H9 (cell line): ENCODE measurements around the gene SETD5. TPM values are rescaled to one million over a fixed set of nuclear protein-coding genes. Genes with fewer than 3 reads are reported as not detected.

Experiments used
- DNase-seq: peaks from one replicate; pipeline ENCODE4 v3.0.0-alpha.2; 2017
- H2AFZ ChIP-seq: one replicate; pipeline ENCODE4 v1.6.1; 2013; ENCODE audit warnings: mild to moderate bottlenecking, low read length, control low read depth, moderate library complexity
- H2AK5ac ChIP-seq: 2 replicates; pipeline ENCODE4 v1.6.1; 2013; ENCODE audit warnings: low read length, control low read depth, mixed read lengths; ENCODE audit not compliant: insufficient read length
- H2BK120ac ChIP-seq: one replicate; pipeline ENCODE4 v1.6.1; 2013; ENCODE audit warnings: low read depth, mild to moderate bottlenecking, low read length, control low read depth, inconsistent platforms; ENCODE audit not compliant: poor library complexity, severe bottlenecking
- H2BK12ac ChIP-seq: 2 replicates; pipeline ENCODE4 v1.6.1; 2013; ENCODE audit warnings: low read length, control low read depth, mixed read lengths, low read depth; ENCODE audit not compliant: insufficient read length
- H2BK15ac ChIP-seq: 2 replicates; pipeline ENCODE4 v1.6.1; 2013; ENCODE audit warnings: low read depth, low read length, control low read depth
- H2BK20ac ChIP-seq: one replicate; pipeline ENCODE4 v1.6.1; 2013; ENCODE audit warnings: low read depth, mild to moderate bottlenecking, low read length, control low read depth, inconsistent platforms; ENCODE audit not compliant: poor library complexity, severe bottlenecking
- H2BK5ac ChIP-seq: 2 replicates; pipeline ENCODE4 v1.6.1; 2013; ENCODE audit warnings: low read length, control low read depth, mixed read lengths; ENCODE audit not compliant: insufficient read length
- H3K14ac ChIP-seq: 2 replicates; pipeline ENCODE4 v1.6.1; 2013; ENCODE audit warnings: low read length, control low read depth; ENCODE audit not compliant: insufficient read depth
- H3K18ac ChIP-seq: 2 replicates; pipeline ENCODE4 v1.6.1; 2013; ENCODE audit warnings: low read depth, mild to moderate bottlenecking, mixed read lengths, low read length, control low read depth; ENCODE audit not compliant: insufficient read length
- H3K23ac ChIP-seq: 2 replicates; pipeline ENCODE4 v1.6.1; 2013; ENCODE audit warnings: low read length, control low read depth, mixed read lengths, low read depth; ENCODE audit not compliant: insufficient read length
- H3K23me2 ChIP-seq: 2 replicates; pipeline ENCODE4 v1.6.1; 2013; ENCODE audit warnings: low read depth, mild to moderate bottlenecking, mixed read lengths, low read length, control low read depth; ENCODE audit not compliant: insufficient read length, poor library complexity, severe bottlenecking
- H3K27ac ChIP-seq: 2 replicates; pipeline ENCODE4 v1.5.1; 2013; ENCODE audit warnings: low read length, control low read depth, mixed read lengths, low read depth; ENCODE audit not compliant: insufficient read length
- H3K27me3 ChIP-seq: 2 replicates; pipeline ENCODE4 v1.6.1; 2013; ENCODE audit warnings: low read length, control low read depth, inconsistent platforms; ENCODE audit not compliant: insufficient read depth
- H3K4ac ChIP-seq: 2 replicates; pipeline ENCODE4 v1.6.1; 2013; ENCODE audit warnings: low read depth, mild to moderate bottlenecking, control low read depth, inconsistent platforms, low read length, moderate library complexity
- H3K4me1 ChIP-seq: 2 replicates; pipeline ENCODE4 v1.6.1; 2013; ENCODE audit warnings: low read length, control low read depth, inconsistent platforms; ENCODE audit not compliant: insufficient read depth
- H3K4me2 ChIP-seq: 2 replicates; pipeline ENCODE4 v1.6.1; 2013; ENCODE audit warnings: low read length, control low read depth, mixed read lengths; ENCODE audit not compliant: insufficient read length, insufficient read depth
- H3K56ac ChIP-seq: 2 replicates; pipeline ENCODE4 v1.6.1; 2013; ENCODE audit warnings: low read depth, mild to moderate bottlenecking, mixed read lengths, low read length, control low read depth; ENCODE audit not compliant: insufficient read length
- H3K79me1 ChIP-seq: 2 replicates; pipeline ENCODE4 v1.6.1; 2013; ENCODE audit warnings: low read depth, mild to moderate bottlenecking, moderate library complexity, low read length, control low read depth, inconsistent platforms; ENCODE audit not compliant: insufficient read depth, poor library complexity, severe bottlenecking
- H3K79me2 ChIP-seq: 2 replicates; pipeline ENCODE4 v1.6.1; 2013; ENCODE audit warnings: low read length, control low read depth, inconsistent platforms; ENCODE audit not compliant: insufficient read depth
- H3K9ac ChIP-seq: 2 replicates; pipeline ENCODE4 v1.6.1; 2013; ENCODE audit warnings: low read length, control low read depth, mixed read lengths; ENCODE audit not compliant: insufficient read length; ENCODE audit errors: extremely low read depth
- H3K9me3 ChIP-seq: one replicate; pipeline ENCODE4 v1.6.1; 2013; ENCODE audit warnings: low read depth, low read length, inconsistent platforms; ENCODE audit not compliant: control insufficient read depth
- H3T11ph ChIP-seq: one replicate; pipeline ENCODE4 v1.6.1; 2013; ENCODE audit warnings: mild to moderate bottlenecking, low read length, control low read depth, inconsistent platforms
- H4K20me1 ChIP-seq: one replicate; pipeline ENCODE4 v1.6.1; 2013; ENCODE audit not compliant: control insufficient read depth, insufficient read length, insufficient read depth
- H4K5ac ChIP-seq: 2 replicates; pipeline ENCODE4 v1.6.1; 2013; ENCODE audit warnings: low read depth, mild to moderate bottlenecking, mixed read lengths, low read length, control low read depth; ENCODE audit not compliant: insufficient read length
- H4K8ac ChIP-seq: replicated peaks from 2 replicates; pipeline ENCODE4 v1.6.1; 2013; ENCODE audit warnings: low read length, control low read depth, mixed read lengths, low read depth; ENCODE audit not compliant: insufficient read length
- H4K91ac ChIP-seq: 2 replicates; pipeline ENCODE4 v1.6.1; 2013; ENCODE audit warnings: low read depth, mild to moderate bottlenecking, moderate library complexity, mixed read lengths, low read length, control low read depth; ENCODE audit not compliant: insufficient read length
- H3K27ac Mint-ChIP-seq, 3 experiments: 2 replicates in 2 of 3; 3 replicates in 1 of 3; pipeline ENCODE4 v1.8.0; 2020 to 2021; ENCODE audit warnings: mixed read lengths in 3 of 3, mild to moderate bottlenecking in 1 of 3, moderate library complexity in 1 of 3
- H3K27me3 Mint-ChIP-seq: 2 replicates; pipeline ENCODE4 v1.8.0; 2021; ENCODE audit warnings: low read depth, mild to moderate bottlenecking, moderate library complexity, mixed read lengths
- H3K36me3 Mint-ChIP-seq, 3 experiments: 2 replicates in 2 of 3; 3 replicates in 1 of 3; pipeline ENCODE4 v1.8.0; 2020 to 2021; ENCODE audit warnings: low read depth in 3 of 3, mixed read lengths in 3 of 3; ENCODE audit not compliant: insufficient read depth in 1 of 3
- H3K4me1 Mint-ChIP-seq, 2 experiments: 2 replicates each; pipeline ENCODE4 v1.8.0; 2020; ENCODE audit warnings: mixed read lengths in 2 of 2
- H3K4me3 Mint-ChIP-seq, 2 experiments: 2 replicates in 1 of 2; 3 replicates in 1 of 2; pipeline ENCODE4 v1.8.0; 2020 to 2021; ENCODE audit warnings: mild to moderate bottlenecking in 2 of 2, mixed read lengths in 2 of 2, moderate library complexity in 1 of 2
- H3K9me3 Mint-ChIP-seq, 2 experiments: 2 replicates in 1 of 2; 3 replicates in 1 of 2; pipeline ENCODE4 v1.8.0; 2020; ENCODE audit warnings: mild to moderate bottlenecking in 2 of 2, mixed read lengths in 2 of 2, moderate library complexity in 1 of 2
- WGBS: extraction: QIAGEN DNeasy Blood & Tissue Kit; methylation state at CpG from one replicate; pipeline ENCODE4 v1.1.7; 2013; ENCODE audit warnings: missing lambda C conversion rate, low lambda C conversion rate, mixed read lengths; ENCODE audit not compliant: insufficient read length; ENCODE audit errors: extremely low coverage; 5-methylcytosine and 5-hydroxymethylcytosine counted together
- total RNA-seq: library from RNA; stranded (reverse); gene quantifications from 2 replicates; pipeline ENCODE4 v1.2.1, GENCODE V29; 2021
- TF ChIP-seq, protein P1 (sequence below): fragments of 200-600 bp; sonication (generic); conservative IDR thresholded peaks from 3 replicates; pipeline ENCODE4 v1.8.0; 2021; ENCODE audit warnings: antibody characterized with exemption, mild to moderate bottlenecking

The SETD5 gene
- total RNA-seq, 1 experiment from 2014 or later = 207 TPM

DNA sequence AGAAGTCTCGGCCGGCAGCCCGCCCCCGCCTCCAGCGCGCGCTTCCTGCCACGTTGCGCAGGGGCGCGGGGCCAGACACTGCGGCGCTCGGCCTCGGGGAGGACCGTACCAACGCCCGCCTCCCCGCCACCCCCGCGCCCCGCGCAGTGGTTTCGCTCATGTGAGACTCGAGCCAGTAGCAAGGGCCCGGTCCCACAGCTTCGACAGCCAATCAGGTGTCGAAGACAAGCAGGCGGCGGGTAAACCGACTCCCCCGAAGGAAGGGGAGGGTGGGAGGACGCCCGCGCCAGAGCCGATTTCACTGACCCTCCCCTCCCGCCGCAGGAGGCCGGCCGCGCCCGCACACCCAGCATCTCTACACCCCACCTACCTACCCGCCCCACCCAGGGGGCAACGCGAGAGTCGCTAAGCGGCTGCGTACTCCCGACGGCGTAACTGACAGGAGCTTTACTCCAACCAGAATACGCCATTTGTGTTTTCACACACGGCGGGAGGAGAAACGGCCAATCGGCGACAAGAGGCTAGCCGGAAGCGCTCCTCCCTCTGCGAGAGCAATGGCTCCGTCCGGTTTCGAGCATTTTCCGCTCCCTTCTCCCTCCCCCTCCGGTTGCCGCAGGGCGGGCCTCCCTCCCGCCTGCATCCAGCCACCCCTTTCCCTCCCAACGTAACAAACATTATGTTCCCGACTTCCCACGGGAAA is 633 bp upstream of the SETD5 start:
- H3K27me3 ChIP-seq = no peaks in the 10 kb centered on the region
- Mint-ChIP-seq H3K9me3 (no peaks in the 10 kb centered on the region; a peak in 1 of 5 replicates), H3K27me3 (no peaks in the 10 kb centered on the region), H3K4me1 (peaks cover 44 to 49% of the 10 kb centered on the region in 2 experiments), H3K36me3 (peaks cover 27 to 54% (median 50%) of the 10 kb centered on the region in 3 experiments), H3K4me3 (peak overlapping the region; percentile 95 to 99), H3K27ac (peak overlapping the region; percentile 99 to 100 (median 99))
- H4K8ac ChIP-seq = no peak overlapping the region
- no peak overlapping the region for H2BK20ac ChIP-seq
- H3K79me2 ChIP-seq = peaks cover 65% of the 10 kb centered on the region
- H3K4me2 ChIP-seq = peak overlapping the region; percentile 23
- WGBS = no CpG with 5 or more reads among the region's 71 CpGs
- peak overlapping the region; percentile 88; the same call in 1 of the 2 replicates for H3K14ac ChIP-seq
- H2BK120ac ChIP-seq = no peak overlapping the region
- H2BK5ac ChIP-seq = no peak overlapping the region
- DNase-seq = peak; percentile 99
- H3K23me2 ChIP-seq = peaks cover 10% of the 10 kb centered on the region
- H3K56ac ChIP-seq = no peak overlapping the region
- H2BK12ac ChIP-seq = no peak overlapping the region
- no peak overlapping the region for H4K91ac ChIP-seq
- H2AFZ ChIP-seq = no peak overlapping the region
- no peaks in the 10 kb centered on the region for H3K79me1 ChIP-seq
- H3T11ph ChIP-seq = no peak overlapping the region
- H3K23ac ChIP-seq = no peak overlapping the region
- H2BK15ac ChIP-seq = no peak overlapping the region
- TF ChIP-seq, protein P1, sequence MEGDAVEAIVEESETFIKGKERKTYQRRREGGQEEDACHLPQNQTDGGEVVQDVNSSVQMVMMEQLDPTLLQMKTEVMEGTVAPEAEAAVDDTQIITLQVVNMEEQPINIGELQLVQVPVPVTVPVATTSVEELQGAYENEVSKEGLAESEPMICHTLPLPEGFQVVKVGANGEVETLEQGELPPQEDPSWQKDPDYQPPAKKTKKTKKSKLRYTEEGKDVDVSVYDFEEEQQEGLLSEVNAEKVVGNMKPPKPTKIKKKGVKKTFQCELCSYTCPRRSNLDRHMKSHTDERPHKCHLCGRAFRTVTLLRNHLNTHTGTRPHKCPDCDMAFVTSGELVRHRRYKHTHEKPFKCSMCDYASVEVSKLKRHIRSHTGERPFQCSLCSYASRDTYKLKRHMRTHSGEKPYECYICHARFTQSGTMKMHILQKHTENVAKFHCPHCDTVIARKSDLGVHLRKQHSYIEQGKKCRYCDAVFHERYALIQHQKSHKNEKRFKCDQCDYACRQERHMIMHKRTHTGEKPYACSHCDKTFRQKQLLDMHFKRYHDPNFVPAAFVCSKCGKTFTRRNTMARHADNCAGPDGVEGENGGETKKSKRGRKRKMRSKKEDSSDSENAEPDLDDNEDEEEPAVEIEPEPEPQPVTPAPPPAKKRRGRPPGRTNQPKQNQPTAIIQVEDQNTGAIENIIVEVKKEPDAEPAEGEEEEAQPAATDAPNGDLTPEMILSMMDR = no peak
- H4K20me1 ChIP-seq = no peaks in the 10 kb centered on the region
- H3K9ac ChIP-seq = peak overlapping the region; percentile 96
- peak overlapping the region; percentile 98 for H3K18ac ChIP-seq
- H4K5ac ChIP-seq = peak overlapping the region; percentile 18
- 0 out of 2 replicates have a peak, but pooled peaks cover 4% of the 10 kb centered on the region for H3K4me1 ChIP-seq
- H3K4ac ChIP-seq = no peak overlapping the region
- no peak overlapping the region for H2AK5ac ChIP-seq
- peak overlapping the region; percentile 84 for H3K27ac ChIP-seq
- H3K9me3 ChIP-seq = no peaks in the 10 kb centered on the region
